Kasumi-1 (cell line): ENCODE results near the gene GALNT10.
A peak's percentile ranks its signal among the peaks of the same experiment; 100 is the strongest.

ENCODE experiments used
- DNase-seq, 2 experiments: peaks; one replicate each; lab custom pipeline; 2025; lab: John Stamatoyannopoulos, UW

GALNT10 gene

DNA sequence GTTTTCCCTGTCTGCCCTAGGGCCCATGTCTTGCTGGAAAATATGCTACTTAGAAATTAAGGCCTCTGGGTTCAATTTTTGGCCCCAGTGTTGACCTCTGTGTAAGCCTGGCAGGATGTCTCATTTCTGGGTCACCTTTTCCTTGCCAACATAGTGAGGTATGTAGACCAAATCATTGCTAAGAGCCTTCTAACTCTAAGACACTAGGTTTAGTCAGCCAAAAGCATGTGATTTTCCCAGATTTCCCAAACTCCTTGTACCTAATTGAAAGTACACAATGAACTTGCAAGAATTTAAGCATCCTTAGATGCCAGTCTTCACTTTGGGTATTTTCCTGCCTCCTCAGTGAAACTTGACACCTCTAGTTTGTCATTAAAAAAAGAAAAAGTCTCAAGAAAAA is 77.0 kb downstream of the GALNT10 start:
- DNase-seq, result no peak

DNA sequence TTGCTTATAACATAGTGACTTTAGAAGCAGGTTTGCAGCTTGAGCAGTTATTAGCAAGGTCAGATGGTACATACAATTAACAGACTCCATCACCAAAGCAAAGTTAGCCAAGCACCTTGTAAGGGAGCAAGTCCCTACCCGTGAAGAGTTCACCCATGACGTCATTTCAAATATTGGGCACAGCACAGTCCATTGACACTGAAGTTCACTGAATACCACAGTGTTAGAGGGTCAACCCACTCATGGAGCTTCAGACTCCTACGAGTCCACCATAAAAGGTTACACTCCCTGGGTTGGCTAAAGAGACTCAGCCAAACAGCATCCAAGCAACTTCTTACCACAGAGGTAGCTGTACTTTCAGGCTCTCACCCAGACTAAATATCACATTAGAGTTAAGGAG is 77.5 kb downstream of the GALNT10 start:
- no peak for DNase-seq

DNA sequence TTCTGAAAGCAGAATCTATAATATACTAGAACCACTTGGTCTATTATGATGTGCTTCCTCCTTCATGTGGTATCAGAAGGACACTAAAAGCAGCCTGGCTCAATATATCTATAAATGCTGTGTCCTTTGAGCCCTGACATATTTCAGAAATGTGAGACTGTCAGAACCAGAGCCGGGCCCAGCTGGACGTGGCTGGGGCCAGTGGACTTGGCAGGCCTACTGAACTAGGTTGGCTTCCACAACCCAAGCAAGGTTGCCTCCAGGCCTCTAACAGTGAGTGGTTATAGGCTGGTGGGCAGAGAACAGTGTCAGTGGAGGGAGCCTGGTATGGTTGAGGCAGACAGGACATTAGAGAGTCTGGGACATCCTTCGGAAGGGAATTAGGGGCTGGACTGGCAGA is 78.9 kb downstream of the GALNT10 start:
- DNase-seq, result no peak

GRCh38 chr5:154271466-154271865 is 80.9 kb downstream of the GALNT10 start:
- no peak for DNase-seq

- DNase-seq, result no peak
These were observed 81.5 kb downstream of the GALNT10 start for GRCh38 chr5:154271936-154272514.

DNA sequence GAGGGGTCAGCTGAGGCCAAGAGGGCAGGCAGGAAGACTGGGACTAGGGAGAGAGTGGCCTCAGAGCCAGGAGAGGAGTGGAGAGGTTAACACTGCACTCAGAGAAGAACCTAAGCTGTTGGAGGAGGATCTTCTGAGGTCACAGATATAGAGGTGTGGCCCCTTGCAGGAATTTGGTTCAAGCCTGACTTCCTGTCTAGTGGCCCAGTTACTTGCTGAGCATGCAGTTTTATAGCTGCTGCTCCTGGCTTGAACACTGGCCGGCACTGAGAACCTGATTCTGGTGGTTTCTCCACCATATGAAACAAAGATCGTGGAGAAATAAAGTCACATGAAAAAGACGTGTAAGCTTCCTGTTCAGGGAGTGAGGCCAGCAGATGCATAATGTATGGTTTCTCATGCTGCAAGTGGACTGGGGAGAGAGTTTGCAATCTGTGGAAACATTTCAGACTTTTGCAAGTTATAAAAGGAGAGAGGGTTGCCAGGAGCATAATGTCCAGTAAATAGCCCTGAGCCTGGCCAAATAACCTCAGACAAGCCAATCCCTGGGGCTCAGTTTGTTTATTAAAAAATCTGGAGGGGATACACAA is 82.6 kb downstream of the GALNT10 start:
- peak; percentile 33 to 52 for DNase-seq

- peak; percentile 69 to 73 for DNase-seq
These were observed 83.7 kb downstream of the GALNT10 start for GRCh38 chr5:154273963-154274827.

DNA sequence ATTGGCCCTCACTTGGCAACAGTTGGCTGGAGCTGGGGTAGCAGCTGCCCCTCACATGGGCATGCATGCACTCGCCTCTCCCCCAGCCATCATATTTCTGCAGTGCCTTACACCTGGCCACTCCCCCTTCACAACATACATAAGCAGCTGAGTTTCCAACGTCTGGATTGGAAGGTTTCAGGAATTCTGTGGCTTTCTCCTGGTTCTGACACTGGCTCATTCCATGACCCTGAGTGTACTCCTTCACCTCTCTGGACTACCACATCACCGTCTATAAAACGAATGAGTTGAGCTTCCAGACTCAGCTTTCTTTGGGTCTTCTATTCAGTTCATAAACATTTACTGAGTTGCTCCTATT is 84.3 kb downstream of the GALNT10 start:
- no peak for DNase-seq

- no peak for DNase-seq
These were observed 85.0 kb downstream of the GALNT10 start for GRCh38 chr5:154275566-154275965.

GRCh38 chr5:154276261-154276972 is 85.9 kb downstream of the GALNT10 start:
- no peak for DNase-seq

DNA sequence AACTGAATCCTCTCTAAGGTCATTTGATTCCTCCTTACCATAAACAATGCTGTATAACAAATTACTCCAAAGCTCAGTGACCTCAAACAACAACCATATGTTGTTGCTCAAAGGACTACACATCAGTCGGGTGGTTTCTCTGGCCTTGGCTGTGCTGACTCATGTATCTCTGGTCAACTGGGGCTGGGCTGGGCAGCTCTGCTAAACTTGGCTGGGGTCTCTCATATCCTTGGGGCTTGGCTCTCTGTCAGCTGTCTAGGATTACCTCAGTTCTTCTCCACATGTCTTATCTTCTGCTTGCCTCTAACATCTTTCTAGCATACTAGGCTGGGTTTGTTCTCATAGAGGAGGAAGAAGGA is 86.4 kb downstream of the GALNT10 start:
- no peak for DNase-seq

GRCh38 chr5:154277499-154277898 is 87.0 kb downstream of the GALNT10 start:
- no peak for DNase-seq

DNA sequence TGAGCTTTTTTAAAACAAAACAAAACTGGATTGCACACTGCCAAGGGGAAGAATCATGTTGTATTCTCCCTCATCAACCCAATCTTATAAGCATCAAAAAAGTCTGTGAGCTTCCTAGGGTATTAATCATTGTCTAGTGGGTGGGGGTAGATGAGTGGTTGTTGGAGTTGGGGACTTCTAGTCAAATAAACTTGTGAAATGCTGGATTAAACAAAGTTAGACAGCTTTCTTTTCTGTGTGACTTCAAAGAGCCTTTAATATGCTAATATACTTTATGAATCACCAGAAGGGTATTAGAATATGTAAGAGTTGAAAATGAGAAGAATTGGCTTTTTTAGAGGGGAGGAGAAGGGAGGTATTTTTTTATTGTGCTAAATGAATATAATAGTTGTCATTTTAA is 87.7 kb downstream of the GALNT10 start:
- no peak for DNase-seq

DNA sequence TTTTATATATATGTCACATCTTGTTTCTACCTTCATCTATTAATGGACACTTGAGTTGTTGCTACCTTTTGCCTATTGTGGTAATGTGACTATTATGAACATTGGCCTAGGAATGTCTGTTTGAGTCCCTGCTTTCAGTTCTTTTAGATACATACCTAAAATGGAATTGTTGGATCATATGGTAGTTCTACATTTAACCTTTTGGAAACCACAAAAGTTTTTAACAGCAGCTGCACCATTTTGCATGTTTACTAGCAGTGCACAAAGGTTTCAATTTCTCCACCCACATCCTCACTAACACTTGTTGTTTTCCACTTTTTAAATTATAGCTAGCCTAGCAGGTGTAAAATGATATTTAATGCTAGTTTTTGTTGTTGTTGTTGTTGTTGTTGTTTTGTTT is 88.4 kb downstream of the GALNT10 start:
- DNase-seq, result no peak

DNA sequence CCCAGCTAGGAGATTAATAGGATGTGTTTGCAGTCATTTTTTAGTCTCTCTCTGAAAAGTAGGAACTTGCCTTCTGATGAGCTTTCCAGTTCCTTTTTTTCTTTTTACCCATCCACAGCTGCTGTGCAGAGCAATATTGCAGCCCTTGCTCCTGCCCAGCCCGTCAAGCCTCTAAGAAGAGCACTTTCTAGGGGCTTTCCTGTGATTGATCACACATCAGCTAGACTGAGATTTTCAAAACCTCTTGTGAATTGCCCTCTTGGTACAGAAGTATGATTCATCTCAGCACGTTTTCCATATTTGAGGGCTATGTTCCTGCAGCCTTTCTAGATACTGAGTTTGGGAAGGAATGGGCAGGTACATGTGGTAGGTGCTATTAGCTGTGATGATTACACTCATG is 93.9 kb downstream of the GALNT10 start:
- DNase-seq, result peak; percentile 63 to 67

DNA sequence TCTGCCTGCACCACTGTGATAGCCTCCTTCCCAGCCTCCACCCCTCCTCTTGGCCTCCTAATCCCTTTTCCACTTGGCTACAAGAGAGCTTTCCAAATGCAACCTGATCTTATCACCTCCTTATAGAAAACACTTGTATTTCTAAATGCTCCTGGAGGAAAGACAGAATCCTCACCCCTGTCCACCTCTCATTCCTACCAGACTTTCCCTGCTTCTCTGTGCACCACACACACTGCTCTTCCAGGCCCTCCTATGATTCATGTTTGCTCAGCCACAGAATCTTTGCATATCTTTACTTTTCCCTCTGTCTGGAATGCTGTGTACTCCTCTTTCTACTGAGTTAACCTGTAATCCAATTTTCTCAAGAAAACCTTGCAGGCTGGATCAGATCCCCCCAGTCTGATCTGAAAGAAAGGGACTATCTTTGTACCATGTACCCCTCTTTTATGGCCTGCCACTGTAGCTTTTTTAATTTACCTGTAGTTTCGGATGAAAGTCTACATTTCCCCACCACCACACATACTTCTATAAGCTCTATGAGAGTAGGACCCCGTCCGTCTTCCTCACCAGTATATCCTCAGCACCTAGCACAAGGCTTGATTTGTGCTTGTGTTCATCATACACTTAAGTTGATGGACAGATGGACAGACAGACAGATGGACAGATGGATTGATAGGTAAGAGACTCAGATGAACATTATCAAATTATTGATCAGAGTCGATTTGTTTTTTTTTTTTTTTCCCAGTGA is 95.3 kb downstream of the GALNT10 start:
- DNase-seq, result no peak

DNA sequence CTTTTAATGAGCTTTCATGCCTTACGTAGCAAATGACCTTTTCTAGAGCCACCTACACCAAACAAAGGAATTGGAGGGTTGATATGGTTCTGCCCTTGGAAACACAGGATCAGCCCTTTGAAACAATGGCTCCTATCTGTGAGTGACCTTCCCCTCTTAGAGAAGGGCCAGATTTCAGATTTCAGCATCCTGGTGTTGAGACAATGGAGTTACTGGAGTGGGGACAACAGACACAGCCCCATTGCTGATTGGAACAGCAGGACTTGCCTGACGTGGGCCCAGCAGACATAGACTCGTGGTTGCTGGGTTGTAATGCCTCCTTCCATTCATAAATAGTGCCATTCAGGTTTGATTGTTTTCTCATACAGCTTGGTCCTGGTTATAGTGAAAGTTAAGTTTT is 96.0 kb downstream of the GALNT10 start:
- DNase-seq, result no peak

- peak in 1 of 2 experiments; percentile 1 for DNase-seq
These were observed 96.6 kb downstream of the GALNT10 start for GRCh38 chr5:154287136-154287535.

- no peak for DNase-seq
These were observed 97.6 kb downstream of the GALNT10 start for GRCh38 chr5:154288145-154288544.

DNA sequence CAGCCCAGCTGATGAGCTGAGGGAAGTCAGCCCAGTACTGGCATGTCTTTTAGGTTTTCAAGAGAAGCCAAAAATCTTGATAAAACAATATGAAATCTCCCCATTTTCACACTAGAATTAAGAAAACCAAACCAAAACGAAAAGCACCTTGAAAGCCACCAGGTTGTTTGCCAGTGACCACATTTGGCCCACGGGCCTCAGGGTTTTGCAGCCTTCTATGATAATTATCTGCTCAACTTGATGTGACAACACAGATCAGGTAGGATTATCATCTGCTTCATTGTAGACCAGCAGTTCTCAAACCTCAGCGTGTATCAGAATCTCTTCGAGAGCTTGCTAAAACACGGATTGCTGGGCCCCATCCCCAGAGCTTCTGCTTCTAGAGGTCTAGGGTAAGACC is 101.4 kb downstream of the GALNT10 start:
- DNase-seq, result no peak

DNA sequence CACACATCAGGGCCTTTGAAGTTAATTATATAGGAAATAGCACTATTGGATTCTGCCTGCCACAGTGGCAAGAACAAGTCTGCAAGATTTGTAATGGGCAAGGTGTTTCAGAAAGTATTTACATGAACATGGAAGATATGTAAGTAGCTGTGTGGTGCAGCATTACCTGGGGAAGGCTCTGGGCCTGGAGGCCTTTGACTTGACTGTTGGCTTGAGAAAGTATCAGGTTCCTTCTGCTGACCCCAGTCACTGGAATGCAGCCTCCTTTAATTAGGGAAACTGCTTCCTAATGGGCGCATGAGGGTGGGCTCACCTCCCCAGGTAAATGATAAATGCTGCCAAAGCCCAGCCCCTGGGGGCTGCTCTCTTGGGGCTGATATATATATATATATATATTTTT is 102.7 kb downstream of the GALNT10 start:
- no peak for DNase-seq

GRCh38 chr5:154295551-154295950 is 105.0 kb downstream of the GALNT10 start:
- no peak for DNase-seq
